Ramos (cell line): ENCODE data around the gene SOSTDC1.

ENCODE experiments used
- in situ Hi-C: fragments of 300-500 bp; cut with MboI; formaldehyde crosslinking; loops from one replicate; pipeline ENCODE4 v1.14.3; 2022; ENCODE audit warnings: low sequenced_read_pairs; ENCODE audit not compliant: unreplicated experiment

Gene SOSTDC1

GRCh38 chr7:16421333-16422102 is 44.0 kb downstream of the SOSTDC1 start, which contains the start of gene CRPPA:
Gene CRPPA, minus strand, starts transcription at chr7:16421538. Its CDS starts 216 bp downstream, at chr7:16421322.
- in situ Hi-C loops, result no loop called here

DNA sequence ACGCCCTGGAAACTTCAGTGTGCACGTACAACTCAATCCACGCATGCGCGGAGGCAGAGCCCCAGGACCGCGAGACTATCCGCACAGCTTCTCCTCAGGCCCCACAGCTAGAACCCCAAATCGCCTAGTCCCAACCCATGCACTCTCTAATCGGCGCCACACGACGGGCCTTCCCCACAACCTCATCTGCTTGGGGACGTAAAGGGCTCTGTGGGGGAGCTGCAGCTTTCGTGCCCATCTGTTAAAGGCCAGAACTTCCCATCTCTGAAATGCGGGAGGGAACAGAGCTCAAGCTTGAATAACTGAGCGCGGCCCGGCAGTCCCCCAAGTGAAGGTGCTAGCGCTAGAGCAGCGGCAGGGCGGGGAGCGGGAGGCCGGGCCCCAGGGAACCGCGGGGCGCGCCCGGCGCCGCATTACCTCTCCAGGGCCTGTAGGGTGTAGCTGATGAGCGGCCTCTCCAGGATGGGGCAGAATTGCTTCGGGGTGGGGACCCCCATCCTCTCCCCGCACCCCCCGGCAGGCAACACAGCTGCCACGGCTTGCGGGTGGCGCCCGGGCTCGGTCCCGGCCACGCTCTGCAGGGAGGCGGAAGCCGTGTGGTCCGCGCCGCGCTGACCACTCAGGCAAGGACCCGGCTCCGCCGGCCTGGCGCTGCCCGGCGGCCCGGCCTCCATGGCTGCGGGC is 44.7 kb downstream of the SOSTDC1 start:
- in situ Hi-C loops, result no loop called here

- in situ Hi-C loops, result no loop called here
These were observed 45.2 kb downstream of the SOSTDC1 start for GRCh38 chr7:16420329-16420648.

- in situ Hi-C loops, result no loop called here
These were observed 45.7 kb downstream of the SOSTDC1 start for GRCh38 chr7:16419859-16420258.

DNA sequence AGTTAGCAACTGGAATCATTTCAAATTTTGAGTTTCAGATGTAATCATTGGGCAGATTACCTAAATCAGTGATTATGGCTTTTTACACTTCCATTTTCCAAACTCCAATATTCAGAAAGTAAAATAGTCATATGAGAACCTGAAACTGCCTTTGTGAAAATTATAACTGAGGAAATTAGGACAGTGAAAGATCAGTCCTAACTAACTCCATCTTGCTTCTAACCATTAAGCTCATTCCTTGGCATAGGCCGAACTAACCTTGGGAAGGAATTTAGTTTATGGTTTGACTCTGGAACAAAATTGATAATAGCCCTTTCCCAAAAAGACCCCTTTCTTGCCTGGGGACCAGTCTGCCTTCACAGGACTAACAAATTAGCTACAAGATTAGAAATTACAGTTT is 46.4 kb downstream of the SOSTDC1 start:
- in situ Hi-C loops, result no loop called here

GRCh38 chr7:16417906-16418305 is 47.6 kb downstream of the SOSTDC1 start:
- in situ Hi-C loops, result no loop called here

- in situ Hi-C loops, result no loop called here
These were observed 49.0 kb downstream of the SOSTDC1 start for GRCh38 chr7:16416289-16417282.

DNA sequence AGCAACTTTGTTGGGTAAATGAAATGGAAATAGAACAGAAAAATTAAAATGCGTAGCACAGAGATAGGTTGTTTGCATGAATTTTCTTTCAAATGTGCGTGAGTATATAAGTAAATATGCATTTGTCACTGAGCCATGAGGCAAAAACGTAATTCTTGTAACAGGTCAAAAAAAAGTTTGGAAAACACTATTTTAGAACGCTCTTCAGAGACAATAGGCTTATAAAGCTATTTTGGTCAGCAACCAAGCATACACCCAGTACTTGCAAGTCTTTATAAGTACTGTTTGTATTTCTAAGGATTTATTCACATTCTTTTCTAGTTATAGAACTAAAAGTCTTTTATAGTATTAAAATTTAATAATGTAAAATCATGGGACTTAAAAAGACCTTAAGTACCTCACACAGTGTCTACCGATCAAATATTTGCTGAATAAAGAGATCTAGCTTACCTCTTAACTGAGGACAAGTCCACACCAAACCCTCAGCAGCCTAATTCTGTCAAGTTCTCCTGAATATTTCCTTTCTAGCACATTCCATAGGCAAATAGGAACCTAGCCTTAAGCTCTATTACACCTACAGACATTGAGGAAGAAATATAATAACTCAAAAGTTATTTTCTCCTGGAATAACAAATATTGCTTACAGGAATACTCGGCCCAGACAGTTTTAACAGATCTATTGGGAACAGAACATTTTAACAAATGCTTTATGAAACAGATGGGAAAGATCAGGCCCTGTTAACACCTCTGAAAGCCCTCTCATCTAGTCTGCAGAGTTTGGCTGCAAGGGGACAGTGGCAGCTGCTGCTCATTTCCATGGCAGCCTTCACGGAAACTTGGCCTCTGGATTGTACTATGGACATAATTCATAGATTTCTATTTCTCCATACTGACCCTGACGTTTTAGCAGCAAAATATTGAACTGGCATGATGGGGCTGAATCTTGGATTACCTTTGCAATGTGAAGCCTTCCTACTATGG is 53.0 kb downstream of the SOSTDC1 start:
- in situ Hi-C loops, result no loop called here
